Stimulated activated CD8-positive, alpha-beta memory T cell treated with anti-CD3 and anti-CD28 coated beads, Interleukin-4, amount 100 ng/mL, for 4 hours (primary cell): ENCODE results near the gene RET.
"Not testable (repeated sequence)": the region's sequence is repeated elsewhere in the genome, so short reads cannot be mapped to it uniquely, and the experiment has no call there.

Source experiments
- DNase-seq, 2 donors: peaks; one replicate each; pipeline ENCODE4 v3.0.0-alpha.2; 2020; ENCODE audit warnings: low read depth in 2 of 2, low spot score in 1 of 2

RET gene

DNA sequence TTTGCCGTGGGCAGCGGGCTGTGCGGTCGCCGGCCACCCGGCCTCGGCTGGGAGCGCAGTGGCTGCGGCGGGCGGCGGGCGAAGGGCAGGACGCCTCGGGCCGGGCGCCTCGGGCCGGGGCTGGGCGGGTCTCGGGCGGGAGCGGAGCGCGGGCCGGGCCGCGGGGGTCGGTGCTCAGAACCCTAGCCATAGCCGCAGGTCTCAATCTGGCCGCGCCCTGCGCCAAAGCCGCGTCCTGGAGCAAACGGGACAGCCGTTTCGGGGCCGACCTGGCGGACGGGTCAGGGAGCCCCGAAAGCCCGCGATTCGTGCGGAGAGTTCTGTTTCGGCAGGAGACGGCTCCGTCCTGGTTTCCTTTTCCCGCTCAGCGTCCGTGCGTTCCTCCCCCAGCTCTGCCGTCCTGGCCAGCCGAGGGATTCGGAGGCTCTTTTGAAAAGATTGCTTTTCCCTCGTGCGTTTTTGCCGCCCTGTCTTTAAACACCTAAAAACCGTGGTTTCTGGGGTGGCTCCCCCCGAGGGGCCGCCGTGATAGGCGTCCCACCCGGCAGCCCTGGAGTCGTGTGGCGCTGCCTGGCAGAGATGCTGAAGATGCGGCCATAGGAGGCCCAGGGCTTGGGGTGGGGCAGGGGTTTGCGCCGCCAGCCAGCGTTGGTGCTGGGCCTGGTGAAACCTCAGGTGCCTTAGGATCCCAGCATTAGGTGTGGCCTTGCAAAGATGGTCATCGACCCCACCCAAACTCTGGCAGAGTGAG lies 727 bp downstream of the RET start:
- DNase-seq: no peak

DNA sequence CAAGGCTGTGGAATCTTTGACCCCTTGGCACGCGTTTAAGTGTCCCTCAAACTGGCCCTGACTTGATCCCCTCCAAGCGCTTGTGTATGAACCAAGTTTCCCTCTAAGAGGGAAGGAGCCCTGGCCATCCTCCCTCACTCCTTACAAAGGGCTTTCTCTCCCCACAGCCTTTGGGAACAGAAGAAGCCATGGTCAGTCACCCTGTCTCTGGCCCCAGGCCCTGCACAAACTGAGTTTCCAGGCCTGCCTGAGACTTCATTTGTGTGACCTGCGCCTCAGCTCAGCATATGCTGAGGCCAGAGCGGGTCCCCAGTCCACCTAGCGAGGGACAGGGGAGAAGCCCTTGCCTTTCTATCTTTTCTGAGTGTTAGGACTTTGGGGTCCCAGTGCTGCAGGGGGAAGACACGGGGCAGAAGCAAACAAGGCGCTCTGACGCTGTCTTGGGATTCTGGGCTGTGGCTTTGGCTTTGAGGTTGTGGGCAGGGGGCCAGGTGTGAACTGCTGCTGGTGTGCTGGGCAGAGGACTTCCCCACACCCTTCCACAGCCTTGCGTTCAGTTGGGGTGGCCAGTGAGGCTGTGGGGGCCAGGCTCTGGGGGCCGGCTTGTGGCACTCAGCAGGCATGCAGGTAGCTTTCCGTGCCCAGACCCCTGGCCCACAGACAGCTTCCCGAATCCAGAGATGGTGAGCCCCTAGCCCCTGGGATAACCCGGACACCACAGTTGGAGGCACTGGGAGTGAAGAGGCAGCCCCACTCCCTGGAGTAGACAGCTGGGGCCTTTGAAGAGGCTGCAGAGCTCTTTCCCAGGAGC lies 1.5 kb downstream of the RET start:
- DNase-seq: no peak

DNA sequence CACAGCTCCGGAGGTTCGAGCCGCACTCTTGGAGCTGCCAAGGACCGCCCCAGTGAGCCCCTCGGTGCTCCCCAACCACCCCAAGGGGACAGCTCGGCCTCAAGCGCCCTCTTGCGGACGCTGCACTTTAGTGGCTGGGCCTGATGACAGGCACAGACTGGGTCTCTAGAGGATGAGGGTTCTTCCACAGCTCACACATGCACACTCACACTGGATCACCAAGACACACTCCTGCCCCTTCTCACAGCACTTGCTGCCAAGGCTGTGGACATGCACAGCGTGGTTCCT lies 2.1 kb downstream of the RET start:
- no peak for DNase-seq

DNA sequence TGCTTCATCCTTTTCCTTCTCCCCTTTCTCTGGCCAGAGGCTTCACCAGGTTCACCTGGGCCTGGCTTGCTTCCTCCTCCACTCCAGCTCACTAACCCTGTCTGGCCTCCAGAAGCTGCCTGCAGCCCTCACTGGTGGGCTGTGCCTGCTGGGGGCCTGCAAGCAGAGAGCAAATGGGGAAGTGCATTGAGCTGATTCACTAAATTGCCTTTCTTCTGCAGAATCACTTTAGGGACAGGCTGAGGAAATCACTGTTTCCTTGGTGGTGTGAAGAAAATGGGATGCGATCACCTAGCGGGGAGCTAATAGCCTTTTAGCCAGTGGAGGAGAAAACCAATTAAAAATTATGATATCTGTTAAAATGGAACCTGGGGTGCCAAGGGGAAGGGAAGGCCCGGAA lies 3.0 kb downstream of the RET start:
- no peak for DNase-seq

DNA sequence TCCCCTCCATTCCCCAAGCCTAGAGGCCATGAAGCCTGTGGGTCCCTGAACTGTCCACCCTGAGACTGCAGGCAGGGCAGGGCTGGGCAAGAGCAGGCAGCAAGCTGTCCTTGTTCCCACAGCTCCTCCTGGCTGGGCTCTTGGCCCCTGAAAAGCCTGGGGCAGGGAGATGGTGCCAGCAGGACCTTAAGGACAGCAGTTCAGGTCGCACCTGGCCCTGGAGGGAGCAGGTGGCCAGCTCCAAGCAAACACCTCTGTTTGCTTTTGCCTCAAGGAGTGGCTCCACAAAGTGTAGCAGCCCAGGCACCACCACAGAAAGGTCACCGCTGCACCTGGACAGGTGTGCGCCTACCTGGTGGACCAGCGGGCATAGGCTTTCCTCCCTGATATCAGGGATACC lies 5.2 kb downstream of the RET start:
- no peak for DNase-seq

DNA sequence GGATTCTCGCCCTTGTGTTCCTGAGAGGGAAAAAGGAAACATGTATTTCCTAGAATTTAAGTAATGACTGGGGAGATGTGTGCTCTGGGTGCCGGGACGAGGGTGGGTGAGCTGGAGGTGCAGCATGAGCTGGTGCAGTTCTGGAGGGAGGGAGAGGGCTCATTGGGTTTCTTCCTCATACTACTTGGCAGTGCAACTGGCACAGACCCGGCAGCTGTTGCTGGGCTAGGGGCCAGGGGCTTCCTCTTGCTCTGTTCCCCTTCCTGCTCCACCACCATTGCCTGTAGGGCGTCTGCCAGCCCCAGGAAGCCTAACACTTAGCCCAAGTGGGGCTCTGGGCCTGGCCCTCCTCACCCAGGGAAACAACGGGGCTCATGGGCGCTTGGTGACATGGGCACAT lies 5.9 kb downstream of the RET start:
- no peak for DNase-seq

DNA sequence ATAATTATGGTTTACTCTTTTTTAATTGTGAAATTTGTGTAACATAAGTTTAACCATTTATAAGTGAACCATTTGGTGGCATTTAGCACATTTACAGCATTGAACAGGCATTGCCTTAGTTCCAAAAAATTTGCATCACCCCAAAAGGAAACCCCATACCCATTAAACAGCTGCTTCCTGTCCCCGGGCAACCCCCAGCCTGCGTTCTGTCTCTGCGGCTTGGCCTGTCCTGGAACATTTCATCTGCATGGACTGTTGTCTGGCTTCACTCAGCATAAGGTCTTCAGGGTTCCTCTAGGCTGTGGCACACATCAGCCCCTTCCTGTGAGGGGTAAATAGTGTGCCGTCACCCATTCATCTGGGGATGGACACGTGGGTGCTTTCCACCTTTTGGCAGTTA lies 6.9 kb downstream of the RET start:
- no peak for DNase-seq

DNA sequence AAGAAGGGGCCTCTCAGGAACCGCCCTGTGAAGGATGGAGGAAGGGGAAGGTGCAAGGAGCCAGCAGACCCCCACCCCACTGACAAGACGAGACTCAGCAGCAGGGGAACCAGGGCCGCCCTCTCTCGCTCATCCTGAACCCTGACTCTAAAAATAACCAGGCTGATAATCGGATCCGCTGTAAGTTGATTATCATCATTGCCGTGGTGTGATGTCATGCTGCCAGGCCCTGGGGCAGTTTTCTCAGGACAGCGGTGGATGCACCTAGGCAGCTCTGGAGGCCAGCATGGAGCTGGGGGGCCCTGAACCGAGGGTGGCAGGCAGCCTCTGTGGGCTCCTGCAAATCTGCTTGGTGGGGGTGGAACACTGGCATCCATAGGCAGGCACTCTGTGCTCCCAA lies 7.9 kb downstream of the RET start:
- no peak for DNase-seq

DNA sequence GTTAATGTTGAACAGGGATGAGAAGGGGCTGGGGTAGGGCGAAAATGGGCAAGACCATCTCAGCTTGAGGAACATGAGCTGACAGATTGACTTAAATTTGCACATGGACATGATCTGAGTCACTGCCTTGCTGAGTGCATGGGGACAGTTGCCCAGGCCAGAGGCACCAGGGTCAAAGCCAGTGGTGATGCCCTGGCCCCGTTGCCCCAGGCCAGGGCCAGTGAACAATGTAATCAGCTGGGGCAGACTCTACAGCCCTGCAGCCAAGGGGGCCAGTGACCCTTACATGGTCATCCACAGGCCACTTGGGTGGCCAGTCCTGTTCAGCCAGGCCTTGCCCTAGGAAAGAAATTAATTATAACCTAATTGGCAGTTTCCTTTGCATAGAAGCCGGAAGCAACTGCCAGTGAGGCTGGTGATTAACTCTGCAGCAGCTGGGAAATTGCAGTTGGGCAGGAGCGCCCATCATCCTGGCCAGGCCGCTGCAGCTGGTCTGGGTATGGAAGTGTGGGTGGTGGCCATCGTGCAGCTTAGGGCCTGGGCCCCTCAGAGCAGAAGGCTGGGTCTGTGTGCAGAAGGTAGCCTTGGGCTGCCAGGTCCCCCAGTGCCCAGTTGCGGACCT lies 9.6 kb downstream of the RET start:
- DNase-seq: no peak

DNA sequence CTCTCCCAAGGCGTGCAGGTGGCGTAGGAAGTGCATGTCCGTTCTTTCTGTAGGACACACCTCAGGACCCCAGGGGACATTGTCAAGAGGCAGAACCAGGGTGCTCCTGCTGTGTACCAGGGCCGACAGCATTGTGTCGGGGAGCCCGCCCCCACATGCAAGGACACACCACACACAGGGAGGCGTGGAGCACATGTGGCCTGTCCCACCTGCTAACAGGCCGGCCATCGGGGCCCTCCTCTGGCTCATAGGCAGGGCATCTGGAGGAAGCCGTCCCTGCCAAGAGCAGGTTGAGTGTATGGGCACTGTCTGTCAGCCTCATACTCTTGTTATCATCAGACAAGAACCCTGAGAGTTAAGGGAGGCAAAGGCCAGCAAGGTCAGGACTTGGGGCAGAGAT lies 12.7 kb downstream of the RET start:
- DNase-seq: no peak

DNA sequence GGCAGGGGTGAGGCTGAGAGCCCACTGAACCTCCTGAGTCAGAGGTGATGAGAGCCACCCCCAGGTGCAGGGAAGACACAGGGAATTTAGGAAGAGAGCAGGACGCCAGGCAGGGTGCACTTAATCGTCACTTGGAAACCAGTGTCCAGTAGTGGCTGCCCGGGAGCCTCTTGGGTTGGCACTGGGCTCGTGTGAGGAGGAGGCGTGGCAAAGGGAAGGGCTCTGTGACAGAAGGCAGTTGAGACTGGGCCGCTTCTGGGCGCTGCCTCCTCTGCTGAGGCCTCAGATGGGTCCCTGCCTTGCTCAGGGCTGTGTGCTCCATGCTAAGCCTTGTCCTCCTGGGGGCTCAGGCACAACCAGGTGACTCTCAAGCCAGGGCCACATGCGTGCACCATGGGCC lies 13.3 kb downstream of the RET start:
- DNase-seq: no peak

DNA sequence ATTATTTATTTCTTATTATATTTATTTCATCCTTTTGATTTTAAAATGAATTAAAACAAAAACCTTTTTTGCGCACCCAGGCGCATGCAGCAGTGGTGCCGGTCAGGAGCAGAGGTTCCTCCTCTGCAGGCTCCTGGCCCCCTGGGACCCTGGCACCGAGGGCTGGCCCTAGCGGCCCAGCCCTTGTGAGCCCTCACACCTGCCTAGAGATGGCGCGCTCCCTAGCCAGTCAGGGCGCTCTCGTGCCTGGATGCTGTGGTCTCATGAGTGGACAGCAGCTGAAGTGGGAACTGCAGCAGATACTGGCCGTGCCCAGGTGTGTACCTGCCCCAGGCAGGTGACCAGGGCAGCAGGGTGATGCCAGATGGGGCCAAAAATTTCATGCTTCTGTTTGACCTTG lies 13.8 kb downstream of the RET start:
- no peak for DNase-seq

DNA sequence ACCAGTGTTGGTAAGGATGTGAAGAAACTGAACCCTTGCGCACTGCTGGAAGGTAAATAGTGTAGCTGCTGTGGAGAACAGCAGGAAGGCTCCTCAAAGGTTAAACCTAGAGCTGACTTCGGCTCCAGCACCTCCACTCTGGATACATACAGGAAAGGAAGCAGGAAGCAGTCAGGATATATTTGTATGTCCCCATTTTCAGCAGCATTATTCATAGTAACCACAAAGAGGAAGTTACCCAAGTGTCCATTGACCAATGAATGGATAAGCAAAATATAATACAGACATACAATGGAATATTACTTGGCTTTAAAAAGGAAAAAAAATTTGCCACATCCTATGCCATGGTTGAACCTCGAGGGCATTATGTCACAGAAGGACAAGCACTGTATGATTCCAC lies 15.0 kb downstream of the RET start:
- no peak for DNase-seq

DNA sequence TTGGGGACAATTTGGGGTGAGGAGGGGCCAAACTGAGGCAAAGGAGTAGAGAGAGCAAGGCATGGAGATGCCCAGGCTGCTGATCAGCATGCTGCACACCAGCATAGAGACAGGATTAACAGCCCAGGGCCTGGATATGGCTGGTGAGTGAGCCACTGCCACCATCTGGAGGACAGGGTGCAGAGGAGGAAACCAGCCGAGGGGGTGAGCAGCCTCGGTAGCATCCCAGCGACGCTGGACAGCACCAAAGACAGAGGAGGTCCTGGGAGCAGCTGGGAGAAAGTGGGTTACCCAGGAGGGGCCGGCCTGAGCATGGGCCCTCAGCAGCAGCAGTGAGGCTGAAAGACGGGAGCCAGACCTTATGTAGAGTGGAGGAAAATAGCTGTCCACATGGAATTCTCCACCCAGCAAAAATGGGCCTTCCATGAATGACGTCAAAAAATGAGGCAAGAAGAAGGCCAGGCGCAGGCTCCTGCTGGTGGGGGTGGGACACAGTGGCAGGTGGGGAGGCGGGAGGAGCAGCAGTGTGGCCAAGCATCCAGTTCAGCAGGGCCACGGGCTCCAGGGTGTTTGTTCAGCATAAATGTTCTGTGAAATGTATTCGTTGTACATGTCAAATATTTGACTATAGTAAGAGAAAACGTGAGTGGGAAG lies 16.7 kb downstream of the RET start:
- DNase-seq: no peak

DNA sequence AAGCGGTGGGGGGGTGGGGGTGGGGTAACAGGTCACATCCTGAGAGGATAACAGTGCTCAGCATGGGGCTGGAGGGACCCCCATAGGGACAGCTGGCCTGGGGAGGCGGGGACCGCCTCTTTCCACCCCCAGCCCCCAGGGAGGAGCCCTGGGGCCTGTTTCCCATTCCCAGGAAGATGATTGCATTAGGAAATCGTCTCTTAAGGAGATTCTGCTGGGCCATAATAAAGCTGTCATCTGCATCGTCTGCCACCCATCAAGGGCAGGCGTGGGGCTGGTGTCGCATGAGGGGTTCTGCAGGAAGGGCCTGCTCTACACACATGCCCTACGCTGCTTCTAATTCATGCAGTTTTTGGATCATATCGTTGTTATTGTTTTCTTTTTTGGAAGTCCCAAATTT lies 17.2 kb downstream of the RET start:
- DNase-seq: no peak

DNA sequence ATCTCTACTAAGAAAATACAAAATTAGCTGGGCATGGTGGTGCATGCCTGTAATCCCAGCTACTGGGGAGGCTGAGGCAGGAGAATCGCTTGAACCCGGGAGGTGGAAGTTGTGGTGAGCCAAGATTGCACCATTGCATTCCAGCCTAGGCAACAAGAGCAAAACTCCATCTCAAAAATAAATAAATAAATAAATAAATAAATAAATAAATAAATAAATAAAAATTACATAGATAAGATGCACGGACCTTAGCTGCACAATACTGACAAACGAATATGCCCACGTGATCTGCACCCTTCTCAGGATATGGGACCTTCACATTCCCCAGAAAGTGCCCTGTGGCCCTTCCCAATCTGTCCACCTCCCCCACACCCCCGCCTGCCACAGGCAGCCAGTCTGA lies 22.5 kb downstream of the RET start:
- DNase-seq: not testable (repeated sequence)

DNA sequence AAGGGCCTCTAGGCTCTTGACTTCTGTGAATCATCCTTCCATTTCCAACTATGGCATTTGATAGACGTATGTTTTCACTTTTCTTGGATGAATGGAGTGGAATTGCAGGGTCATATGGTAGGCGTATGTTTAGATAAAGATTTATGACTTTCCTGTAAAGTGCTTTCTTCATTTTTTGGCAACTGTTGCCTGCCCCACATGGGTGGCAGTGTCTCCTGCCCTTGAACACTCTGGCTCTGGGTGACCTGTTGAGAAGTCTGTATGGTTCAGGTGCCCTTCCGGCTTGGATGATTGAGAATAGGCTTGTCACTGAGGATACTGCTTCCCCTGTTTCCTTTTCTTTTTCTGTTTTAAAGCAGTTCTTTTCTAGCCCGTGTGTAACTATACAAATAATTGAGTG lies 23.1 kb downstream of the RET start:
- no peak for DNase-seq

DNA sequence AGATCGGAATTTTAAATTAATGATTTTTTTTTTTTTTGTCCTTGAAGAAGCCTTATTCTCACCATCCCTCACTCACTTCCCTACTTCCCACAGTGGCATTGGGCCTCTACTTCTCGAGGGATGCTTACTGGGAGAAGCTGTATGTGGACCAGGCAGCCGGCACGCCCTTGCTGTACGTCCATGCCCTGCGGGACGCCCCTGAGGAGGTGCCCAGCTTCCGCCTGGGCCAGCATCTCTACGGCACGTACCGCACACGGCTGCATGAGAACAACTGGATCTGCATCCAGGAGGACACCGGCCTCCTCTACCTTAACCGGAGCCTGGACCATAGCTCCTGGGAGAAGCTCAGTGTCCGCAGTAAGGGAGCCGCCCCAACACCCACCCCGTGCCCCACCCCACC lies 23.5 kb downstream of the RET start:
- DNase-seq: no peak

DNA sequence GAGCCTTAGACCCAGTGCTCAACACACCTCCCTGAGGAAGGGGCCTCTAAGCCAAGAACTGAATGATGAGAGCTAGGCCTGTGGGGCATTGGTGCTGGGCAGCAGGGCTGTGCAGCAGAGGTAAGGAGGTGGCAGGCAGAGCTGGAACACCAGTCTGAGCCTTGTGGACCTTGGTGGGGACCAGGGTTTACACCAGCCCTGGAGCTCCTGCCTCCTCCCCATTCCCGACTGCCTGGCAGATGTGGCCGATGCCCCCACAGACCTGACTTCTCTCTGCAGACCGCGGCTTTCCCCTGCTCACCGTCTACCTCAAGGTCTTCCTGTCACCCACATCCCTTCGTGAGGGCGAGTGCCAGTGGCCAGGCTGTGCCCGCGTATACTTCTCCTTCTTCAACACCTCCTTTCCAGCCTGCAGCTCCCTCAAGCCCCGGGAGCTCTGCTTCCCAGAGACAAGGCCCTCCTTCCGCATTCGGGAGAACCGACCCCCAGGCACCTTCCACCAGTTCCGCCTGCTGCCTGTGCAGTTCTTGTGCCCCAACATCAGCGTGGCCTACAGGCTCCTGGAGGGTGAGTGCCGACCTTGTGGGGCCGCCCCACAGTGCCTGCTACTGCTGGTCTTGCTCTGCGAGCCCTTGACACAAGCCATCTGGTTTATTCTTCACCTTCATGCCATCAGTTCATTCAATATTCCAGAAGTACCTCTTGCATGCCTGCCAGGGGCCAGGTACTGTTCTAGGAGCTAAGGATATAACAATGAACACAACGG lies 25.4 kb downstream of the RET start:
- no peak for DNase-seq

DNA sequence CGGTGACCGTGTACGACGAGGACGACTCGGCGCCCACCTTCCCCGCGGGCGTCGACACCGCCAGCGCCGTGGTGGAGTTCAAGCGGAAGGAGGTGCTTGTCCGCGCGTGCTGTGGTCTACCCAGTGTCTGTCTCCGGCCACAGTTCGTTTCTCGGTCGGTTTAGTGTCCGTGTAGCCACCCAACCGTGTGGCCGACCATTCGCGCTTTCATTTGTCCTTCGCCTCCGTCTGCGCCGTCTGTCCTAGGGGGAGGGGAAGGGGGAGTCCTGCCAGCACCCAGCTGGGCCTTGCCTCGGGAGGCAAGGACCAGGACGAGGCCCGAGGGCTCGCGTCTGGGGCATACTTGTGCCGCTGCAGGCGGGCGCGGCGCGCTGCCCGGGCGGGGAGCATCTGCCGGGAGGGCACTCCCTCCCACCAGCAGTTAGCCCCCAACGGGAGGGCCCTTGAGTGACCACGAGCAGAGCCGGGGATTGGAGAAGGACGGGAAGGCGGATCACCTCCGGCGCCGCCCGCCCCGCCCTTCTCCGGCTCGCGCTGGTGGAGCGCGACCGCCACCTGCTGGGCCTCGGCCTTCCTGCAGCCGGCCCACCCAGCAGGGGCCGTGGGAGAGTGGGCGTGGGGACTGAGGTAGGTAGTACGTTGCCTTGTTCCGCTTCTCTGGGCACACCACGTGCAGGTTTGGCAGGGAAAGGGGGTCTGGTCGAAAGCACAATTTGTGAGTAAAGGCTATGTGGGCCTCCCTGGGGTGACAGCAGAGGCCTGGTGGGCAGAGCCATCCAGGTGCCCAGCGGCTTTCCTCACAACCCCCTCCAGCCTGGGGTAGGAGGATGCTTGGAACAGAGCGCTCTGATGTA lies 28.5 kb downstream of the RET start:
- peak; percentile 48 to 56 for DNase-seq

DNA sequence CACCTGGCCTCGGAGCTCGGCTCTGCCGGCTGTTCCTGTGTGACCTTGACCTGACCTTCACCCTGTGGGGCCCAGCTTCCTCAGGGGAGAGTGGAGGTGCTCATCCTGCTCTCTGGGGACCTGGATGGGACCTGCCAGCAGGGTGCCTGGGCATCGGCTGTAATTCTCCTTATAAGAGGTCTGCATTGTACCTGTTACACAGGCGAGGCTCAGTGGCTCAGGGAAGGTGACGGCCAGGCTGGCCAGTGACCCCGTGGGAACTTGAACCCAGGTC lies 29.0 kb downstream of the RET start:
- no peak for DNase-seq
